Measurements from ENCODE around the gene MRPL32. TPM values are rescaled to one million over a fixed set of nuclear protein-coding genes. Genes with fewer than 3 reads are reported as not detected.

MRPL32 gene
- total RNA-seq, 2 donors from 2014 or later: 15.5 to 25.7 TPM

DNA sequence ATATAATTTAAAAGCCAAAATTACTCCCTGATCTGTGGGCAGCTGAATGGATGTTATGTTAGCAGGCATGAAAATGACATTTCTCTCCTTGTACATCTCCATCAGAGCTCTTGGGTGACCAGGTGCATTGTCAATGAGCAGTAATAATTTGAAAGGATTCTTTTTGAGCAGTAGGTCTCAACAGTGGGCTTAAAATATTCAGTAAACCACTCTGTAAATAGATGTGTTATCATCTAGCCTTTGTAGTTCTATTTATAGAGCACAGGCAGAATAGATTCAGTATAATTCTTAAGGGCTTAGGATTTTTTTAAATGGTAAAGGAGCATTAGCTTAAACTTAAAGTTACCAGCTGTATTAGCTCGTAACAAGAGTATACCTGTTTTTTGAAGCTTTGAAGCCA is 52.0 kb downstream of the MRPL32 start:
- Histone ChIP-seq H3K4me3 (no peak overlapping the region), H3K36me3 (replicated peaks in 1 of 2; ENCODE audit: insufficient read depth in 1 of 2, low read depth in 2 of 2) (no peaks in the 10 kb centered on the region), H3K4me1 (no peaks in the 10 kb centered on the region), H3K27ac (no peak overlapping the region), H3K27me3 (no peaks in the 10 kb centered on the region), H3K9me3 (no peaks in the 10 kb centered on the region)
- ATAC-seq (no peak), DNase-seq (no peak)
- 68 to 72% methylated on average over 1 of the region's 1 CpG for WGBS, 2 donors
- intact Hi-C loops (cut with DNase I): no loop called here
- TF ChIP-seq POLR2A (IDR thresholded peaks at IDR 0.05): no peak
- TF ChIP-seq, protein P1, sequence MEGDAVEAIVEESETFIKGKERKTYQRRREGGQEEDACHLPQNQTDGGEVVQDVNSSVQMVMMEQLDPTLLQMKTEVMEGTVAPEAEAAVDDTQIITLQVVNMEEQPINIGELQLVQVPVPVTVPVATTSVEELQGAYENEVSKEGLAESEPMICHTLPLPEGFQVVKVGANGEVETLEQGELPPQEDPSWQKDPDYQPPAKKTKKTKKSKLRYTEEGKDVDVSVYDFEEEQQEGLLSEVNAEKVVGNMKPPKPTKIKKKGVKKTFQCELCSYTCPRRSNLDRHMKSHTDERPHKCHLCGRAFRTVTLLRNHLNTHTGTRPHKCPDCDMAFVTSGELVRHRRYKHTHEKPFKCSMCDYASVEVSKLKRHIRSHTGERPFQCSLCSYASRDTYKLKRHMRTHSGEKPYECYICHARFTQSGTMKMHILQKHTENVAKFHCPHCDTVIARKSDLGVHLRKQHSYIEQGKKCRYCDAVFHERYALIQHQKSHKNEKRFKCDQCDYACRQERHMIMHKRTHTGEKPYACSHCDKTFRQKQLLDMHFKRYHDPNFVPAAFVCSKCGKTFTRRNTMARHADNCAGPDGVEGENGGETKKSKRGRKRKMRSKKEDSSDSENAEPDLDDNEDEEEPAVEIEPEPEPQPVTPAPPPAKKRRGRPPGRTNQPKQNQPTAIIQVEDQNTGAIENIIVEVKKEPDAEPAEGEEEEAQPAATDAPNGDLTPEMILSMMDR (IDR thresholded peaks at IDR 0.05): no peak

DNA sequence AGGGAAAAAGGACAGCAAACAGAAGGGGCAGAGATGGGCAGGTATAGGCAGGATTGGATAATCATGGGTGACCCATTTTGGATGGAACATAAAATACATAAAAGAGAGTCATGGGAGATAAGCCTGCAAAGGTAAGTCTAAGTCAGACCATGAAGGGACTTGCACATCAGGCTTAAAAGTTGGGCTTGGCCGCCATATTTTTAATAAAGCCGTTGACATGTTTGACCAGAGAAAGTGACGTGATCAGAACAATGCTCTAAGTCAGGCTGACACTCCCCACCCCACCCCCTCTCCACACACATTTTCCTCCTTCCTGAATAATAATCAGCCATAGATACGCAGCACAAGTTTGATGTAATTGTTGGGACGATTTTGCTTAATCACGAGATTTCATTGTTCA is 54.0 kb downstream of the MRPL32 start:
- Histone ChIP-seq H3K27me3 (no peaks in the 10 kb centered on the region), H3K36me3 (replicated peaks in 1 of 2; ENCODE audit: insufficient read depth in 1 of 2, low read depth in 2 of 2) (no peaks in the 10 kb centered on the region), H3K9me3 (no peaks in the 10 kb centered on the region), H3K27ac (no peak overlapping the region), H3K4me1 (no peaks in the 10 kb centered on the region), H3K4me3 (no peak overlapping the region)
- no peak for TF ChIP-seq POLR2A (IDR thresholded peaks at IDR 0.05)
- TF ChIP-seq, protein P1 (IDR thresholded peaks at IDR 0.05): no peak
- ATAC-seq (no peak), DNase-seq (no peak)
- WGBS, 2 donors: 70 to 80% methylated on average over 6 of the region's 6 CpGs
- intact Hi-C loops (cut with DNase I): no loop called here

DNA sequence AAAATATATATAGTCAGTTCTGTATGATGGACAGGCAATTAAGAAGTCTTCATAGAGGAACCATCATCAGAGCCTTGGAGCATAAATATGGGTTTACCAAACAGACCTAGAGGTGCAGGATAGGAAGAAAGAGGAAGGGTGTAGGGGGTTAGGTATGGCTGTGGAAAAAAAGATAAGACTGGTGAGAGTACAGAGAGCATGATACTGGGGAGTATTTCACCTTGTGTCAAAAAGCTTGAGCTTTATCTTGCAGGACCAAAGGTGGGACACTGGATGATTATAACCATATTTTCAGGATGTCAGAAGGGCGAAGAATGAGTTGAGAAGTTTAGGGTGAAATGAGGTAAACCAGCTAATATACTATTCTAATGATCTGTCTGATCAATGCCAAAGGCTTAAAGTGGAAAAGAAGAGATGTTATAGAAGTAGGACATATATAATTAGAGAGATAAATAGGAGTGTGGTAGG is 54.6 kb downstream of the MRPL32 start:
- Histone ChIP-seq H3K36me3 (replicated peaks in 1 of 2; ENCODE audit: insufficient read depth in 1 of 2, low read depth in 2 of 2) (no peaks in the 10 kb centered on the region), H3K27me3 (no peaks in the 10 kb centered on the region), H3K4me3 (no peak overlapping the region), H3K4me1 (no peaks in the 10 kb centered on the region), H3K27ac (no peak overlapping the region), H3K9me3 (no peaks in the 10 kb centered on the region)
- ATAC-seq (no peak), DNase-seq (no peak)
- WGBS, 2 donors: 52 to 56% methylated on average over 1 of the region's 1 CpG
- intact Hi-C loops (cut with DNase I): no loop called here
- no peak for TF ChIP-seq POLR2A (IDR thresholded peaks at IDR 0.05)
- TF ChIP-seq, protein P1 (IDR thresholded peaks at IDR 0.05): no peak

Other genes with a start within 250 kb of the MRPL32 start
- 1 to 10 TPM; 4.9 to 6.0 TPM for gene C7orf25, start 20.3 kb upstream of the MRPL32 start, total RNA-seq
- gene PSMA2, start 202 bp upstream of the MRPL32 start, total RNA-seq: 10 to 100 TPM; 28.0 to 32.7 TPM
- gene HECW1, start 180.3 kb downstream of the MRPL32 start, total RNA-seq: under 1 TPM in 1 of 2 donors, not detected in 1; under 0.01 TPM

Measured in body of pancreas (tissue), 4 donors.